Prostate gland (tissue), 2 donors: ENCODE measurements around the gene EIF4G1. TPM values are rescaled to one million over a fixed set of nuclear protein-coding genes. Genes with fewer than 3 reads are reported as not detected.
A peak's percentile ranks its signal among the peaks of the same experiment; 100 is the strongest.

Experiments used
- DNase-seq: peaks from one replicate; pipeline ENCODE4 v3.0.0-alpha.2; 2019; ENCODE audit warnings: low spot score
- H3K27ac ChIP-seq, 2 donors: fragments of 200-600 bp; sonication (generic); 2 replicates each; pipeline ENCODE4 v1.5.1; 2017 to 2019
- H3K27me3 ChIP-seq: fragments of 200-600 bp; sonication (generic); replicated peaks from 2 replicates; pipeline ENCODE4 v1.5.1; 2019; ENCODE audit not compliant: insufficient read depth
- H3K36me3 ChIP-seq, 2 donors: fragments of 200-600 bp; sonication (generic); 1 replicate in 1 of 2; 2 replicates in 1 of 2; pipeline versions ENCODE4 v1.5.1 to v1.8.1; 2017 to 2019
- H3K4me1 ChIP-seq: fragments of 200-600 bp; sonication (generic); replicated peaks from 2 replicates; pipeline ENCODE4 v1.5.1; 2019
- H3K4me3 ChIP-seq, 2 donors: fragments of 200-600 bp; sonication (generic); 2 replicates each; pipeline ENCODE4 v1.5.1; 2017 to 2019
- H3K9me3 ChIP-seq: fragments of 200-600 bp; sonication (generic); 2 replicates; pipeline ENCODE4 v1.5.1; 2017
- POLR2A ChIP-seq: fragments of 450-650 bp; IDR thresholded peaks from one replicate; pipeline ENCODE4 v1.6.1; 2016; ENCODE audit warnings: antibody characterized with exemption, mild to moderate bottlenecking
- POLR2AphosphoS5 ChIP-seq: sonication (generic); formaldehyde crosslinking; IDR thresholded peaks from one replicate; pipeline ENCODE4 v1.6.1; 2017; ENCODE audit warnings: antibody characterized with exemption
- WGBS: methylation state at CpG from one replicate; pipeline ENCODE4 v1.1.5; 2018; 5-methylcytosine and 5-hydroxymethylcytosine counted together
- intact Hi-C: fragments of 100-400 bp; cut with DNase I; formaldehyde crosslinking; loops from one replicate; pipeline ENCODE4 v1.14.2; 2022
- total RNA-seq, 2 donors: library from RNA; depleted of rRNA; stranded (reverse); fragments of >200 nt; gene quantifications; one replicate each; pipeline ENCODE4 v1.1.0, GENCODE V29; 2016
- TF ChIP-seq, protein P1 (sequence below), 4 experiments: fragments of 200-600 bp in 2 of 4; fragments of 450-650 bp in 2 of 4; sonication (generic) in 2 of 4; IDR thresholded peaks; 1 replicate in 3 of 4; 2 replicates in 1 of 4; pipeline ENCODE4 v1.5.1; 2016 to 2019; ENCODE audit warnings: antibody characterized with exemption in 4 of 4, mild to moderate bottlenecking in 2 of 4, moderate library complexity in 2 of 4

The EIF4G1 gene
- total RNA-seq, 2 donors from 2014 or later: 331 to 370 TPM

DNA sequence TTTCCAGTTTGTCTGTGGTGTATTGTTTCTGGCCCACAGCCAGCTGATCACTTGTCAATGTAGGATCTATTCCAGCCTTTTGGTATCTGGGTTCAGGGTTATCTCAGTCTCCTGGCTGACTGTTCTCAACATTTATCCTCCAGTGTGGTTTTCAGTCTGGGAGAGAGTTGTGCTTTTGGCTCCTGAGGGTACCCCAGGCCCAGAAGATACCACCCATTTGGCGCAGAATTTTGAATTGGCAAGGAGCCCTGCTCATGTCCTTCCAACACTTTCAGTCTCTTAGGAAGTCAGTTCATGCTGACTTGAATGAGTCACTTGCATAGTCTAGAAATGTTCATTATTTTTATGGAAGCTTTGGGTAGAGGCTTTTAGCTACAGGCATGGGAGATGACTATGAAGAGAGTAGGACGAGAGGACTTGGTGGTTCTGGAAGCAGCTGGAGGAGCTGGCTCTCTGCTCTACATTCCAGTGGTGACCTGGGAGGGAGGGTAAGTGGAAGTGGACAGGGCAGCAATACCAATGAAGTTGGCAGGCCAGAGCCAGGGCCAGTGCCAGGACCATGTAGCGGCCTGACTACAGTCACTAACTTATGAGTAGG lies 54.3 kb downstream of the EIF4G1 start:
- 62% methylated on average over 3 of the region's 3 CpGs for WGBS
- intact Hi-C loops: no loop called here
- H3K27me3 ChIP-seq: no peaks in the 10 kb centered on the region
- H3K36me3 ChIP-seq: no peaks in the 10 kb centered on the region
- H3K9me3 ChIP-seq: no peaks in the 10 kb centered on the region
- H3K27ac ChIP-seq: no peak overlapping the region
- H3K4me1 ChIP-seq: peaks cover 9% of the 10 kb centered on the region
- no peak for DNase-seq
- H3K4me3 ChIP-seq: no peak overlapping the region
- TF ChIP-seq, protein P1, sequence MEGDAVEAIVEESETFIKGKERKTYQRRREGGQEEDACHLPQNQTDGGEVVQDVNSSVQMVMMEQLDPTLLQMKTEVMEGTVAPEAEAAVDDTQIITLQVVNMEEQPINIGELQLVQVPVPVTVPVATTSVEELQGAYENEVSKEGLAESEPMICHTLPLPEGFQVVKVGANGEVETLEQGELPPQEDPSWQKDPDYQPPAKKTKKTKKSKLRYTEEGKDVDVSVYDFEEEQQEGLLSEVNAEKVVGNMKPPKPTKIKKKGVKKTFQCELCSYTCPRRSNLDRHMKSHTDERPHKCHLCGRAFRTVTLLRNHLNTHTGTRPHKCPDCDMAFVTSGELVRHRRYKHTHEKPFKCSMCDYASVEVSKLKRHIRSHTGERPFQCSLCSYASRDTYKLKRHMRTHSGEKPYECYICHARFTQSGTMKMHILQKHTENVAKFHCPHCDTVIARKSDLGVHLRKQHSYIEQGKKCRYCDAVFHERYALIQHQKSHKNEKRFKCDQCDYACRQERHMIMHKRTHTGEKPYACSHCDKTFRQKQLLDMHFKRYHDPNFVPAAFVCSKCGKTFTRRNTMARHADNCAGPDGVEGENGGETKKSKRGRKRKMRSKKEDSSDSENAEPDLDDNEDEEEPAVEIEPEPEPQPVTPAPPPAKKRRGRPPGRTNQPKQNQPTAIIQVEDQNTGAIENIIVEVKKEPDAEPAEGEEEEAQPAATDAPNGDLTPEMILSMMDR (IDR thresholded peaks at IDR 0.05): no peak
- no peak for TF ChIP-seq POLR2AphosphoS5
- TF ChIP-seq POLR2A: no peak

DNA sequence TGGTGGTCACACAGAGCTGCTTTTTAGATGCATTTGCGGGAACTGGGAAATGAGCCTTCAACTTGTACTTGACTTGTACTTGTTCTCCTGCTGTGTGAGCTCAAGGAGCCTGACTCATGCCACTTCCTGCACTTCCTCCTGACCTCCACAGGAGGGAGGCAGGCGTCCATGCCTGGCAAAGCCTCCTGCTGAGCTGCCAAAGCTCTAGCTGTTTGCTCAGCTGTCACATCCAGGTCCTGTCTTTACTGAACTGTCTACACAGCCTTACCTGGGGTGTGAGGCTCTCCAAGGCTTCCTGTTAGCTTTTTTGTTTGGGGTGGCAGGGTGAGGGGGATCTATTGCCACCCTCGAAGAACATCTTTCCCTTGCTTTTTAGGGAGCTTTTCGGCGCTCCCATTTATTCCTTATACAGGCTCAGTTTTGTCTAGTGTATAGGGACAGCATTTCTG lies 57.2 kb downstream of the EIF4G1 start:
- Histone ChIP-seq H3K36me3 (no peaks in the 10 kb centered on the region), H3K4me3 (no peak overlapping the region), H3K9me3 (no peaks in the 10 kb centered on the region), H3K27me3 (no peaks in the 10 kb centered on the region), H3K27ac (no peak overlapping the region), H3K4me1 (peaks cover 6% of the 10 kb centered on the region)
- intact Hi-C loops: loop anchor here (5.0 kb wide), 1 partner anchor 171 kb away; no protein-coding TSS in a partner anchor
- WGBS: 38% methylated on average over 5 of the region's 5 CpGs
- peak; percentile 88 for DNase-seq
- no peak for TF ChIP-seq POLR2A
- peak; percentile 91 for TF ChIP-seq POLR2AphosphoS5
- TF ChIP-seq, protein P1 (IDR thresholded peaks at IDR 0.05): peak; percentile 67 to 97 (median 92)

DNA sequence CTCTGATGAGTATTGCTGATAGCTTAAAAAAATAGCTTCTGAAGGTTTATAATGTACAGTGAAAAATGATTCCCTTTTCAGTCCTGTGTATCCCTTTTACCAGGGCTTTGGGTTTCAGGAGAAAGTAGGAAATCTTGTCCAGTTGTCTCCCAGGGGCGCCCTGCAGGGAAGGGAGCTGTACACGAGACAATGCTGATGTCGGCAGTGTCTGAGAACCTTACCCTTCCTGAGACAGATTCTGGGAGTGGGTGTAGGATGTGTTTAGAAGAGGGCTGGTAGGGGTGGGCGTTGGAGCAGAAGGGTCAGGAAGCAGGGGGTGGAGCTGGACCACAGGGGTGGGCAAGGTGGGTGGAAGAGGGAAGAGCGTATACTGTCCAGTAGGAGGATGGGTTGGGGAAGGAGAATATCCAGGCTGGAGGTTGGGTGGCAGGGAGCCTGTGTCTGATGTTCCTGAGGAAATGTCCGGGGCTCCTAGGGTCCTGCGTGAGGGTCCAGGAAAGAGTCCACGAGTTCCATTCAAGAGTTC lies 58.0 kb downstream of the EIF4G1 start:
- TF ChIP-seq POLR2AphosphoS5 (no peak), POLR2A (no peak)
- TF ChIP-seq, protein P1 (IDR thresholded peaks at IDR 0.05): no peak
- H3K36me3 ChIP-seq: no peaks in the 10 kb centered on the region
- H3K4me1 ChIP-seq: peaks cover 6% of the 10 kb centered on the region
- DNase-seq: no peak
- intact Hi-C loops: loop anchor here (5.0 kb wide), 1 partner anchor 170 kb away; no protein-coding TSS in a partner anchor
- H3K27ac ChIP-seq: no peak overlapping the region
- H3K4me3 ChIP-seq: no peak overlapping the region
- 67% methylated on average over 8 of the region's 8 CpGs for WGBS
- no peaks in the 10 kb centered on the region for H3K27me3 ChIP-seq
- H3K9me3 ChIP-seq: no peaks in the 10 kb centered on the region

DNA sequence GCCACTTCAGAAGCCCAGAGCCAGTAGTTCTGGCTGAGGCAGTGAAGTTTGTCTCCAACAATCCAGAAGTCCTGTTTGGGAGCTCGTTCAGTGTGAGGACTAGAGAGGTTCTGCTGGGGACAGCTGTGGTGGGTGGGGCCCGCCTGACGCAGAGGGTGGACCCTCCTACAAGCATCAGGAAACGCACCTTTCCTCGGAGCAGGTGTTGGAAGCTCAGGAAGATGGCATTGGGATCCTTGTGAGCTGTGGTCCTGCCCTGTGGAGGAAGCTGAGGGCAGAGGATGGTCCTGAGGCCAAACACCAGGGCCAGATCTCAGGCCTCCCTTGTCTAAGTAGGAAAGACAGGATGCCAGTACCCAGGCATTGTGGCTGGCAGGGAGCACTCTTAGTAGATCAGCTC lies 58.5 kb downstream of the EIF4G1 start:
- no peak overlapping the region for H3K4me3 ChIP-seq
- H3K27ac ChIP-seq: no peak overlapping the region
- no peaks in the 10 kb centered on the region for H3K27me3 ChIP-seq
- peaks cover 6% of the 10 kb centered on the region for H3K4me1 ChIP-seq
- DNase-seq: no peak
- H3K36me3 ChIP-seq: no peaks in the 10 kb centered on the region
- WGBS: 74% methylated on average over 5 of the region's 5 CpGs
- no peaks in the 10 kb centered on the region for H3K9me3 ChIP-seq
- TF ChIP-seq, protein P1 (IDR thresholded peaks at IDR 0.05): no peak
- TF ChIP-seq POLR2A (no peak), POLR2AphosphoS5 (no peak)
- intact Hi-C loops: loop anchor here (5.0 kb wide), 1 partner anchor 169 kb away; no protein-coding TSS in a partner anchor

DNA sequence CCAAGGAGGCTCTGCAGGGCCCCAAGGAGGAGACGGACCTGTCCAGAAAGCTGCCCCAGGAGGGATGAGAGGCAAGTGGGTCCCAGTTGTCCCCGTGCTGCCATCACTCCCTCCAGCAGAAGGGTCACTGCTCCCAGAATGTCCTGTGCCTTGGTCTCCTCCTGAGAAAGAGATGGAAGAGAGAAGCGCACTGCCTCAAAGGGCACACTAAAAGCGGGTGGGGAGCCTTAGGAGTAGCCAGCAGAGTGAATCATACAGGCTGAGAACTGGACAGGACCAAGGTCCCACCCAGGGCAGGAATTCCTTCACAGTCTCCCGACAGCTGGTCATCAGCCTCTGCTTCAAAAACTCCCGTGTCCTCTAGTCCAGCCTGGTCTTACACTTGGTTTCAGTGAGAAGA lies 59.0 kb downstream of the EIF4G1 start:
- WGBS: 90% methylated on average over 6 of the region's 6 CpGs
- peaks cover 6% of the 10 kb centered on the region for H3K4me1 ChIP-seq
- no peak overlapping the region for H3K4me3 ChIP-seq
- H3K27ac ChIP-seq: no peak overlapping the region
- H3K9me3 ChIP-seq: no peaks in the 10 kb centered on the region
- intact Hi-C loops: loop anchor here (5.0 kb wide), 1 partner anchor 169 kb away; no protein-coding TSS in a partner anchor
- H3K36me3 ChIP-seq: no peaks in the 10 kb centered on the region
- TF ChIP-seq, protein P1 (IDR thresholded peaks at IDR 0.05): no peak
- TF ChIP-seq POLR2AphosphoS5 (no peak), POLR2A (no peak)
- no peaks in the 10 kb centered on the region for H3K27me3 ChIP-seq
- DNase-seq: no peak
